ENCODE results near the gene GJA5.

DNA sequence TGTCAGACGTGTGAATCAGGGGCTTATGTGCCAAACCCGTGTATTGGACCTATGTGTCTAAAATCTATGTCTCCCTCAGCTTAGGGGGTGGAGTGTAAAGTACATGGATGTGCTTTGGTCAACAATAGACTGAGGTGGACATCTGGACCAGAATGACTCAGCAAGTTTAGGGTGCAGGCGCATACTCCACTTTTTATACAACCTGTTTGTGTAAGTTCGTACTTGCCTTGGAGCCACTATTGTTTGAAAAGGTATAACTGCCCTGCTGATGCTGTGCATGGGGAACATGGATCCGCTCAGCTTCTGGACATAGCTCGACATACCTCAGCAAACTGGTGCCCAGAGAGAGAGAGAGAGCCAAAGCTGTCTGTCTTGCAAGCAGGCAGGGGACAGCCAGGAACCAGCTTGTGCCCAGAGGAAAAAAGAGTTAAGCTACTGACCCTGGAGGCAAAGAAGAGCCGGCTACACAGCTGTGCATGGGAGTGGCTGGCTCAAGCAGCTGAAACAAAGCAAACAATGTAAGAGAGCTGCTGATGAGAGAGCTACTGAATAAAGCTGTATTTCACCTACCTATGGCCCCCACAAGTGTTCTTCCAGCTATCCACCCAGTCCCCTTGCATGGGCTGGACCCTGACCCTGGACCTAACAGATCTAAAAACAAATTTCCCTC is 41.2 kb downstream of the GJA5 start:
- TF ChIP-seq CTCF (IDR thresholded peaks at IDR 0.05) (no peak), POLR2A (IDR thresholded peaks at IDR 0.05) (no peak)
